CD4-positive, alpha-beta T cell treated with Interleukin-17A for 4 hours (primary cell): Measurements from ENCODE around the gene EDIL3.
"Not testable (repeated sequence)": the region's sequence is repeated elsewhere in the genome, so short reads cannot be mapped to it uniquely, and the experiment has no call there.

Experiments
- DNase-seq: peaks from one replicate; pipeline ENCODE4 v3.0.0-alpha.2; 2020; ENCODE audit warnings: mixed read lengths

Gene EDIL3

DNA sequence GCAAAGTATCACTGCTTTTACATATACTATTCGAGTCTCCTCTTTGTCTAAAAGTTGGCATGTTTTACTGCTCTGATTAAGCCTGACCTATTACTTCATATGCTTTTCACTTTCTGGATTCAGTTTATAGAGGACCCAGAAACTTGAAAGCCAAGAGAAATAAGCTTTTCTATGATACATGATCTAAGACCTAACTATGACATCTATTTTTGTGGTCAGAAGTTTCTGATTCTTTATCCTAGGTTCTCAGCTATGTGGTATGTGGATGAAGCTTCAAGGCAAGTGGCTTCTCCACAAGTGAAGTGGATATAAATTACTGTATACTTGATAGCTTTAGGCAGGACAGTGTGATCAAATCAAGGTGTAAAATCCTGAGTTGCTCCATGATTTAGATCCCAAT is 6.3 kb downstream of the EDIL3 start:
- no peak for DNase-seq

DNA sequence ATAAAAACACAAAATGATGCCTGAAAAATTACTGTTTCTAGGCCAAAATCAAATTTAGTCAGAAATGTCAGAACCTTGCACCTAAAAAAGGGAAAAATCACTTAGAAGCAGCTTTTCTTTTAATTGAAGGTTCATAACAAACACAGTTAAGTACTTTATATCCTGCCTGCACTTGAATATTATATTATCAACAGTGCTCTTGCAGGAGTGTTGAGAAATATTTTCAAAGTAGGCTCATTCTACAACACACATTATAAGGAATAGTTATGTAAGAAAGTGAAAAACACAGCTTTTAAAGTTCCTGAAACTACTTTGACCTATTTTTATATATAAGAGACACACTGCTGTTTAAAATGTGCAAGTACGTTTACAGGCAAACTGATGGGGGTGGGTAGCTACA is 8.3 kb downstream of the EDIL3 start:
- DNase-seq: no peak

DNA sequence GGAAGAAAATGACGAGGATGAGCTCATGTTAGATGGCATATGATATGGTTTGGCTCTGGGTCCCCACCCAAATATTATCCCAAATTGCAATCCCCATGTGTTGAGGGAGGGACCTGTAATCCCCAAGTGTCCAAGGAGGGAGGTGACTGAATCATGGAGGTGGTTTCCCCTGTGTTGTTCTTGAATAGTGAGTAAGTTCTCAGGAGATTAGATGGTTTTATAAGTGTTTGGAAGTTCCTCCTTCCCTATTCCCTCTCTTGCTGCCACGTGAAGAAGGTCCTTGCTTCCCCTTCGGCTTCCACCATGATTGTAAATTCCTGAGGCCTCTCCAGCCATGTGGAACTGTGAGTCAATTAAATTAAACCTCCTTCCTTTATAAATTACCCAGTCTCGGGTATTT is 10.1 kb downstream of the EDIL3 start:
- no peak for DNase-seq

DNA sequence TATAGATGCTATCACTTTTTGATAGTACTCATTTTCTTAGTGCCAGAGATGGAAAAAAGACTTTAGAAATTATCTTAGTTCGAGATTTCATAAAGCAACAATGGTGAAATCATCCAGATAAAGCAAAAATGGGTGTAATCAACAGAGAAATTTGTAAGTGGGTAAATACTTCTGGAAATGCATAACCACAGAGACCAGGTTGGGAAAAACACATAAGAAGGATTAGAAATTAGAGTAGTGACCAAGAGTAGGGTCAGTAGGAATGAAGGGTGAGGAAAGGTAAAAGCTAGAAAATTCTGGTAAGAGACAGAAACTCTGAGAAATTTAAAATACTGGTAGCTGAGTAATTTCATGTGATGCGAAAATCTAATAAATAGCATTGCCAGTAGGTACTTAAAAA is 11.2 kb downstream of the EDIL3 start:
- DNase-seq: no peak

DNA sequence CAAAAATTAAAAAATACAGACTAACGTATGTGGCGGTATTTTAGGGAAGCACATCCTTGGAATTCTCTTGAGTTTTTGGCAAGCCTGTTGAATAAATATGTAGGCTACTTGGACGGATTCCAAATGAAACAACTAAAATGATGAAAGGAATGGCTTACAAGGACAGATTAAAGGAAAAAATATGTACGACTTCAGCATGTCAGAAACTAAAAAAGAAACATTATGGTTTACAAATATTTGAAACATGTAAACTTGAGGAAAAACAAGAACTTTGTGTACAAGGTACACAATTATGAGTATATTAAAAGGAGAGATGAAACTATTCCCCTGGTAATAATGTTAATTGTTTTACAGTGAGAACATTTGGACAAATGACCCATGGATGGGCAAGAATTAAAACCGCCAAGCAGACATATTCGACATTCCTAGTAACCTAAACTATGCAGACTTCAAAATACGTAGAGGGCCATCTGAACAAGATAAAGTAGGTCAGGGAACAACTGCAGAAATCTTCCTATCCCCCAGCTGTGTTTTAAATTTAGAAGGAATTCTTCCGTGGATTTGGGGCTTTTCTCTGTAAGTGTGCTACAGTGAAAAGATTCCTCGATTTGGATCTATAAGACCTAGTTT is 12.5 kb downstream of the EDIL3 start:
- no peak for DNase-seq

DNA sequence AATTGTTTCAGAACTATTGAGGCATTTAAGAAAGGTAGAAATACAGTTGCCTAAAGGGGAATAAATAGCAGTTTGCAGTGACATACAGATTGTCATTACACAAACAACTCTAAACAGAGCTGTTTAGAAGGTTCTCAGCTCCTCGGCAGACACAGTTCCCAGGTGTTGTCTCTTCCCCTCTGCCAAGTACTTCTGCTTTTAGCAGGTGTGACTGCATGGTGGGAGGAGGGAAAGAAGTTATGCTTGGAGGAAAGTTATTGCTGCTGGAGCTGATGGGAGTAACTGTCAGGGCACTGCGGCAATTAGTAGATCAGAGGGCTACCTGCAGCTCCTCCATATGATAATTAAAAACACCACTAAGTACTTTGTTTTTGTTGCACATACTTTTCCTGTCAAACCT is 14.5 kb downstream of the EDIL3 start:
- no peak for DNase-seq

DNA sequence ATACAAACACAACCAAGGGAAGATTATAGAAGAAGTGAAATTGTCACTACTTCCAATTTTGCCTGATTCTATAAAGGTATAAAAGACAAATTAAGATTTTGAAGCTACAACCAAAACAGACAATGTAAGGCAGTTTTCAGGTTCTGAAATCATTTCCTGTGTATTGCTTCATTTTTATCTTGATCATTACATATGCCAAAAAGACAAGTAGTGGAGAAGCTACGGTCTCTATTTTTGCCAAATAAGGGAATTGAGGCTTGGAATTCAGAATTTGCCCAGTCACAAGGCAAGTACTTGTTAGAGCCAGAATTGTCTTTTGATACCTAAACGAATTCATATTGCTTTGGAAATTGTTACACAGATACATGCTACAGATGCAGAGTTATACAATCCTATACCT is 20.6 kb downstream of the EDIL3 start:
- DNase-seq: no peak

DNA sequence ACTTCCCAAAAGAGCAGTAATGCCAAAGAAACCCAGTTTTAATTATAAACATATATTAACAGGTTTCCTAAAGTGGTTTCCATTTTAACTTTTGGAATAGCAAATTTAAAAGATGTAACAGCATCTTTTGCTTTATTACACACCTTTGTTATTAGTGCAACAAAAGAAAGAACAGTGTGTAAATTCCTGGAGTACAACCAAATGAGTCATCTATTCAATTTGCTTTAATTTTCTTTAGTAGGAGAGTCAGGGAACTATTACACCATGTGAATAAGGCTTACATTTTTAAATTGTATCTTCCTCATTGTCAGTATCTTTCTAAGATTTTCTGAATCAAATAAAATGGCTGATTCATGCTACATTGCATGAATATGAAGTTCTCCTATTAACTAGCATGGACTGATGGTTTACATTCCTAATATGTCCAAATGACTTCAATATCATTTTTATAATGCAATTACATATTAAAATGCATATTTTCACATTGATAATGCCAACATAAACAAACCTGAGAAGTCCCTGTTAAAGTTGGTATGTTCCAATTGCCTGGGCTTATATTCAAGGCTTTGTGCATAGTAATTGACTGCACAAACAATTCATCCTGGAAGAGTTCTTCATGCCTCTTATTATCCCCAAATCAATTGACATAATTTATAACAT is 22.5 kb downstream of the EDIL3 start:
- no peak for DNase-seq

DNA sequence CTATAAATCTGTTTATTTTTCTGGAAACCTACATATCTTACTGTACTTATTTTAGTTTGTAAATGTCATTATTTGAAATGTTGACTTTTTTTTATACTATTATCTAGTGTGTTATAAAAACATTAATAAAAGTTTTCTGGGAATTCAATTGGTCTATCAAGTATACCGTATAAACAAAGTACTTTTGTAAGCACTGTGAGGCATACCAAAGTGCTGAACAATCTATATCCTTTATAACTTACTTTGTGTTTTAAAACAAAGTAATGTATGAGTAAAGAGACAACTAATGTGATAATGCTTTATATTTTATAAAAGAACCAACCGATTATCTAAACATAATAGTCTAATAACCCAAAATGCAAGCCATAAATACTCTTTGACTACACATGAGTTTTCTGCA is 23.1 kb downstream of the EDIL3 start:
- no peak for DNase-seq

DNA sequence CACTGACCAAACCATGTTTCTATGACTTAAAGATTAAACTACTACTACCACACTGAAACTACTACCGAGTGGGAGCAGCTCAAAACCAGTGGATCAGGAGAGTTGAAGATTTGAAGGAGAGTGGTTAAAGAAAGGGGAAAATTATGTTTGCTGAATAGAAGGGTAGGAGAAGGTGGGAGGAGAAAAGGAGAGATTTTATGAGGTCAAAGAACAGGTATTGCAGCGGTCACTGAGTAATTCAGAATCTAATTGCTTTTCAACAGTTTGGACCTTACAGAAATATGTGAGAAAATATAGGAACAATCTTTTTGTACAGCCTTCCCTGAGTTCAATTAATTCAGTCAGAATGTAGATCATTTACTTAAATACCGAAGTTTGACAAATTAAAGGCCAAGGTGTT is 24.6 kb downstream of the EDIL3 start:
- no peak for DNase-seq

DNA sequence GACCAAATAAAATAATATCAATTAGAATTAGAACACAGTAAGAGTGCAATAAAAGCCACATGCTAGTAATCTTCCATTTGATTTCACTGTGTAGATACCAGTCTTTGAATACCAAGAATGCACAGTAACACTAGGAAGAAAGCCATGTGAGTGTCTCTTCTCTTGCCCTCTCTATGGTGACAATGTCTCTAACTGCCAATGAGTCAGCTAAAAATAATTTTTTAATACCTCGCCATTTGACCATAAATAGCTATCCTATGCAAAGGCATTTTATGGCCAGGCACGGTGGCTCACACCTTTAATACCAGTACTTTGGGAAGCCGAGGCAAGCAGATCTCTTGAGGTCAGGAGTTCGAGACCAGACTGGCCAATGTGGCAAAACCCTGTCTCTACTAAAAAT is 30.6 kb downstream of the EDIL3 start:
- no peak for DNase-seq

DNA sequence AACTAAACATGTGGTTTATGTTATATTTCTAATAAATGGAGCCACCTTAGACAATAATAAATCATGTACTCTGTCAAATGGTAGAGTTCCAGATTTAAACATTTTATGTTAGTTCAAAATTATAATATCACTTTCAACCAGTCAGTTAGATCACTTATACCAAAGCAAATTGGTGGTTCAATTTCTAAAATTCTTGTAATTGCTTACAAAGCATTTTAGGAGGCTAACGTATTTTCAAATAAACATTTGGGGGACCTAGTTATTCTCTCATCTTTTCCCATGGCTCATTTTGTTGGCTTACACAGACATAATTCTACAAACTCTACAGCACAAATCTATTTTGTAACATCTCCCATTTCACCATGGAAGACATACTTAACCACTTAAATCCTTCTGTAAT is 39.9 kb downstream of the EDIL3 start:
- DNase-seq: no peak

DNA sequence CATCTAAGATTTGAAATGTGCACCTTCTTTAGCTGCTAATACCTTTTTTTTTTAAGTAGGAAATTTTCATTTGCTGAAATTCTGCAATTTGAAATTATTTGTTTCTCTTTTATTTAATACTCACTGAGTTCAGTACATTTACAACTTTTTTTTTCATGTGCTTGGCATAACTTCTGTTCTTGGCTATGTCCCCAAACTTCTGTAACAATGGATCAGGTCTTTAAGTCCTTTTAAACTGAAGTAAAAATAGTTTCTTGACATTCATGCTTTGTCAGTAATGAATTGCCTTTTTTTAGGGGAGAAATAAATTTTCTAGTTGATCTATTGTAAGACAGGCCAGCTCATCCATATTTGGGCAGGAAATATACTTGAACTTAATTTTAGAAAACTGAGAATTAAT is 41.5 kb downstream of the EDIL3 start:
- DNase-seq: no peak

DNA sequence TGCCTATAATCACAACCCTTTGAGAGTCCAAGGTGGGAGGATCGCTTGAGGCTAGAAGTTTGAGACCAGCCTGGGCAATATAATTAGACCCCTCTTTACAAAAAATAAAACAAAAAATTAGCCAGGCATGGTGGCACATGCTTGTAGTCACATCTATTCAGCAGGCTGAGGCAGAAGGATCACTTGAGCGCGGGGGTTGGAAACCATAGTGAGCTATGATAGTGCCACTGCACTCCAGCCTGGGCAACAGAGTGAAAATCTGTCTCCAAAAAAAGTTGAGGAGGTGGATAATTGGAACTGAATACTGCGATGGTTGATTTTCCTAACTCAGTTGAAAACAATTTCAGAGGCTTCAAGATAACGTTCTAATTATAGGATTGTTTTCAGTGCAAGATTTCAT is 52.6 kb downstream of the EDIL3 start:
- DNase-seq: no peak

DNA sequence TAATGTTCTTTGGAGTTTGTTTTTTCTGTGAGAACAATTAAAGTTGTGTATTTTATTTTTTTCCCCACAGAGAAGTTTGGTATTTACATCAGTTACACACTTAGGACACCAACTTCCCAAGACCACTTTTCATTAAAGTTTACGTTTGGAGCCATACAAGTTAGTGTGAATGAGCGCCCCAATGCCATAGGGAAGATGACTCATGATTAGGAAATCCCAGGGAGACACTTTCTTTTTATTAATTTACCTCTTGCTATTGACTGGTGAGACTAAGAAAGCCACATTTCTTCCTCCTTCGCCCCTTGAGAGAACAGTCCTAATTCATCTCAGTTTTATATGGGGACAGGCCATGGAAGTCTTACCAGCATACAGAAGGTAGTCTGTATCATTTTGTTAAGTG is 57.1 kb downstream of the EDIL3 start:
- DNase-seq: no peak

DNA sequence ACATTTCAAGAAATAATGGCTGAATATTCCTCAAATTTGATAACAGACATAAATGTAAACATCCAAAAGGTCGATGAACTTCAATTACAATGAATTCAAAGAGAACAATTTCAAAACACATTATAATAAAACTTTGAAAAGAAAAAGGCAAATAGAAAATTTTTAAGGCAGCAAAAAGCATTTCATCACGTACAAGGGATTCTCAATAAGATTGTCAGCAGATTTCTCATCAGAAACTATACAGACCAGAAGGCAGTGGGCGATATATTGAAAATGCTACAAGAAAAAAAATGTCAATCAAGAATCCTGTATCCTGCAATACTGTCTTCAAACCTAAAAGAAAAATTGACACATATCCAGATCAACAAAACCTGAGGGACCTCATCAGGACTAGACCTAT is 62.0 kb downstream of the EDIL3 start:
- no peak for DNase-seq

DNA sequence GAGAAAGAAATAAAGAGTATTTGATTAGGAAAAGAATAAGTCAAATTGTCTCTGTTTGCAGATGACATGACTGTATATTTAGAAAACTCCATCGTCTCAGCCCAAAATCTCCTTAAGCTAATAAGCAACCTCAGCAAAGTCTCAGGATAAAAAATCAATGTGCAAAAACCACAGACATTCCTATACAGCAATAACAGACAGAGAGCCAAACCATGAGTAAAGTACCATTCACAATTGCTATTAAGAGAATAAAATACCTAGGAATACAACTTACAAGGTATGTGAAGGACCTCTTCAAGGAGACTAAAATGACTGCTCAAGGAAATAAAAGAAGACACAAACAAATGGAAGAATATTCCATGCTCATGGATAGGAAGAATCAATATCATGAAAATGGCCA is 66.9 kb downstream of the EDIL3 start:
- DNase-seq: not testable (repeated sequence)

DNA sequence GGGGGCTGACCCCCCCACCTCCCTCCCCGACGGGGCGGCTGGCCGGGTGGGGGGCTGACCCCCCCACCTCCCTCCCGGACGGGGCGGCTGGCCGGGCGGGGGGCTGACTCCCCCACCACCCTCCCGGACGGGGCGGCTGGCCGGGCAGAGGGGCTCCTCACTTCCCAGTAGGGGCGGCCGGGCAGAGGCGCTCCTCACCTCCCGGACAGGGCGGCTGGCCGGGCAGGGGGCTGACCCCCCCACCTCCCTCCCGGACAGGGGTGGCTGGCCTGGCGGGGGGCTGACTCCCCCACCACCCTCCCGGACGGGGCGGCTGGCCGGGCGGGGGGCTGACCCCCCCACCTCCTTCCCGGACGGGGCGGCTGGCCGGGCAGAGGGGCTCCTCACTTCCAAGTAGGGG is 72.4 kb downstream of the EDIL3 start:
- not testable (repeated sequence) for DNase-seq

DNA sequence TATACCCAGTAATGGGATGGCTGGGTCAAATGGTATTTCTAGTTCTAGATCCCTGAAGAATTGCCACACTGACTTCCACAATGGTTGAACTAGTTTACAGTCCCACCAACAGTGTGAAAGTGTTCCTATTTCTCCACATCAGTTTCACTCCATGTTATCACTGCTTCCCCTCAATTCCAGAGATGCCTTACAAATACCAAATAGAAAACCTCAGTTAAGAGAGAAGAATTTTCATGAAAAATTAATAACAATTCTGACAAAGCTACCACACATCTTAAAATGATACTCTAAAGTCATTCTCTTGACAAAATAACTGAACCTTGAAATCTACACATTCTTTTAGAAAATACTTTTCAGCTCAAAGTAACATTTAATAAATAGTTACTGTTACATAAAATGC is 74.8 kb downstream of the EDIL3 start:
- not testable (repeated sequence) for DNase-seq

DNA sequence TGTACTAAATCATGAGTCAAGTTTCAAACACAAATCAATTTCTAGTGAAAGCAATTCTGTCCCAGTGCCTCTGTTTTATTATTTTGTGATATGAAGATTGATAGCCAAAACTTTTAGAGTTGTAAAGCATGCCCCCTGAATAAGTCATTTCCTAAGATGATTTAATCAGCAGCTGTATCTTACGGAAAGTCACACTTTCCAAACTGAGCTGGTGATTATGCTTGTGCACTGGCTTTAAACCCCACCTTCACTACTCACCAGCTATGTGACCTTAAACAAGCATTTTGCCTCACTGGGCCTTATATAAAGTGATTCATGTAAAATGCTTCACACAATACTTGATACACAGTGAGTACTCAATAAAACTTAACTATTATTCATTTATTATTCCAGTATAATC is 78.1 kb downstream of the EDIL3 start:
- no peak for DNase-seq

DNA sequence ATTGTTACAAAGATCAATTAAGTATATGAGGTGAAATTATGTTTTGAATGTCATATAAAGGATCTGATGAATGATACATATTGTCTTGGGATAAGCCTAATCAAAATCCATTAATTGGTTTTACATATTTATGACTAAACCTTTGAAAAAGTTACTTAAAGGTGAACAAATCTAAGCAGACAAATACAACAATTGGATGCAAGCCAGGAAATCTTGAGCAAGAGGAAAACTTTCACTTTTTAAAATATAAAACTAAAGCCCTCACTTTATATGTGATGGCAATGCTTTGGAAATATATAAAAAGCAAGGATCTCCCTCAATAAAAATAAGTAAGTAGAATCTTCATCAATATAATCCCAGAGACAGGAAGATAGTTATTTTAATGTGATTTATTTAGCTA is 80.1 kb downstream of the EDIL3 start:
- no peak for DNase-seq

DNA sequence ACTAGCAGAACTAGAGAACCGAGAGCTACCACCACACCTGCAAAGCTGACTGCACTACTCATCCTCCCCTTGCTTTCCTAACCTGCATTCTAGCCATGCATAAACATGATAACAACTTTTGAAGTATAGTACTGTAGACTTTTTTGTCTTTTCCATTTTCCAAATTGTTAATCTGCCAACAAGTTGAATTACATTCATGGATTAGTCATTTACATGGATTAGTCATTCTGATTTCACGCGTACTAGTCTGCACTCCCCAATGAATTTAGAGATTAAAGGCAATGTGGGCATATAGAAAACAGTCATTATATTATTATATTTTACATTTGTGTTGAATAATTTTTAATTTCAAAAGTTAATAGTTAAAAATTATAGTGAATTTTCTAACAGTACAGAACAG is 81.4 kb downstream of the EDIL3 start:
- no peak for DNase-seq

DNA sequence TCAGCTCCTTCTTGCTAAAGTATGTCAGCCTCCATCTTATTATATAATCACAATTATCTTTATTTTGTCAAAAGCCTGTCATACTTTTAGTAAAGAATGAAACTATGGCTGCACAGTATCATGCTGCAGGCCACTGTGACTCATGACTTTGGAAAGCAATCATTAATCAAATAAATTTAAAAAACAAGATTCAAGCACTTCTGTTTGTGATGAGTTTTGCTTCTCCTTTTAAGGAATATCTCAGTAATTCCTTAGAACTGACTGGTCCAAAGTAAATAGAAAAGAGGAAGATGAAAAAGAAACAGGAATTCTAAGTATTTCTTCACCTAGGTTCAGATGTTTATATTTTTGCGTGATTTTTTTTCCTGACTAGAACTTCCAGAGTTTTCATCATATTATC is 83.1 kb downstream of the EDIL3 start:
- DNase-seq: no peak

DNA sequence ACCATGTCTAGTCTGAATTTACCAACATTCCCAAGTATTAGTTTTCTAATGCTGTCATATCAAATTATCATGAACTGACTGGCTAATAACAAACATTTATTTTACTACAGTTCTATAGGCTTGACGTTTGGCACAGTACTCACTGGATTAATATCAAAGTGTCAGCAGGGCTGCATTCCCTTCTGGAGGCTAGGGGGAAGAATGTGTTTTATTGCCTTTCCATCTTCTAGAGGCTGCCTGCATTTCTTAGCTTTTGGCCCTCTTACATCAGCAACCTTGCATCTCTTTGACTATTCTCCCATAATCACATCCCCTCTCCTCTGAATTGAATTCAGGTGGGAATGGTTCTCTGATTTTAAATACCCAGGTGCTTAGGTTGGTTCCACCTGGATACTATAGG is 84.7 kb downstream of the EDIL3 start:
- no peak for DNase-seq

DNA sequence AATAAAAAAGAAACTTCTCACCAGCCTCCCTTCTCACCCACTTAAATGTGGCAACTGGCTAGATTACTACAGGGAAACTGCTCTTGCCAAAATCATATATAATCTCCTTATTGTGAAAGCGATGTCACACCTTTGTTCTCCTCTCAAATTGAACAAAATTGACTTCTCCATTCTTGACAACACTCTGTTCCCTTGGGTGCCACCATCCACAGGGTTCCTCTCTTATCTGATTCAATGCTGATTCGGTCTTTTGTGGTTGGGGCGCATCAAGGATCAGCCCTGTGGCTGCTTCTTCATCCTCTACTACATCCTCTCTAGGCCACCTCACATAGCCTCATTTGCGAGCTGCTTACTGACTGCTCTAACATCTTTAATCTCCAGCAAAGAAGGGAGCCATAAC is 86.1 kb downstream of the EDIL3 start:
- DNase-seq: no peak
